ENCODE measurements around the gene GCNT1.
A peak's percentile ranks its signal among the peaks of the same experiment; 100 is the strongest.

GCNT1 gene

GRCh38 chr9:76456202-76456926, 2.6 kb upstream of the GCNT1 start:
- no peak overlapping the region for H3K4me3 ChIP-seq (ENCODE audit: low read length)
- TF ChIP-seq CTCF (conservative IDR thresholded peaks at IDR 0.05; ENCODE audit: low read length) = no peak
- DNase-seq (ENCODE audit: low read depth) = peak; percentile 31

DNA sequence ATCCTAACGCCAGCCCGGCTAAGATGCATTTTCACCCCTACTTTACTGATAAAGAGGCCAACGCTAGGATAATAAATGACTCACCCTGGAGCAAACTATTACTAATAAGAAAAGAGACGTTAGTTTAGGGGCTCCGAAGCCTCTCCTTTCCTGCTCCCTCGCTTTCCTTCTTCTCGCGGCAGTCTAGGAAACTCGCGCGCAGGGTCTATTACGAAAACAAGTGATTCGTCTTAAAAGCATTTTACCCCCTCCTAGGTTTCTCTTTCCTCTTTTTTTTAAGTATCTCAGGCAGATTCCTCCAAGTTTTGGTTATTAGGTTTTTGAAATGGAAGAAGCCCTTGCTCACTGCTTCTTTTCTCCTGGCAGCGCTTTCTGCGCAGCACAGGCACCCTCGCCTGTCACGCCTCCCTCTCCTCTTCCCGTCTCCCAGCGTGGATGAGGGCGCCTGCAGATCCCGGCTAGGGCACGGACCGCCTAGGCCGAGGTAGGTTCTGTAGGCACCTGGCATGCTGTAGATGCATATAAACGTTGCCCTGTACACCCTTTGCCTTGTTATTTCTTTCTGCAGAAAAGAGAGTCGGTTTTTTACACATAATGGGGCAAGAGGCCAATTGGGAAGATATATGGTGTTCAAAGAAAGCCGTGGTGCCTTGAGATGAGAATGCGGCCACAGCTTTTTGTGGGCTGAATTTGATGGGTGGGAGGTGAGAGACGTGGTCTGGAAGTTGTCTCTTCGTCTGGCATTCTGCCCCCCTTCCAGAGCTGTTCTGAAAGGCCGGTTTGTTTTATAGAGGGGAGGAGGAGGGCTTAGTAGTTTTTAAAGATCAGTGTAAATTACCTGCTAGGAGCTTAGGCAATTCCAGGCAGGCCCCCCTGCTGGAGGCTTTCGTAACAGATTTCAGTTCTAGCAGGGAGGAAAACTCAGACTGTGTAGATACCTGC, 983 bp downstream of the GCNT1 start:
- peak overlapping the region; percentile 93 for H3K4me3 ChIP-seq (ENCODE audit: low read length)
- peak; percentile 44 for TF ChIP-seq CTCF (conservative IDR thresholded peaks at IDR 0.05; ENCODE audit: low read length)
- peak; percentile 67 for DNase-seq (ENCODE audit: low read depth)

GRCh38 chr9:76462126-76462525, 3.1 kb downstream of the GCNT1 start:
- no peak for TF ChIP-seq CTCF (conservative IDR thresholded peaks at IDR 0.05; ENCODE audit: low read length)

DNA sequence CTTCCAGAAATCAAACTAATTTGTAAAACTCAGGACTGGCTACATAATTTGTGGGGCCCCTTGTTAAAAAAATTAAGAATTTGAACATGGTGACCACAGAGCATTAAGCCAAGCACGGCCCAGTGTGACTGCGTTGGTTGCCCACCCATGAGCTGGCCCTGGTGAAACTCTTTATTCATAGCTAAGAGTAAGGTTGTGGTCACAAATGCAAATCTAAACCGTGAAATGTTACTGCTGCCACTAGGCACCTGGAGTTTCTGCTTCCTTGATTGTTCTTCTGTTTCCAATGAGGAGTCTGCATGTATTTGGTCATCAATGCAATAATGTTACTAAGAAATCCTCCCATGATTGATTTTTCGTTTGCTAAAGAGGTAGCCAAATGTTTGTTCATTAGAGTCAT, 4.2 kb downstream of the GCNT1 start:
- TF ChIP-seq CTCF (conservative IDR thresholded peaks at IDR 0.05; ENCODE audit: low read length) = no peak
- H3K4me3 ChIP-seq (ENCODE audit: low read length) = no peak overlapping the region
- DNase-seq (ENCODE audit: low read depth) = no peak

More at GRCh38 chr9:76462126-76462525, 3.1 kb downstream of the GCNT1 start:
- no peak overlapping the region for H3K4me3 ChIP-seq (ENCODE audit: low read length)
- DNase-seq (ENCODE audit: low read depth) = no peak

- no peak overlapping the region for H3K4me3 ChIP-seq (ENCODE audit: low read length)
- peak; percentile 32 for DNase-seq (ENCODE audit: low read depth)
- TF ChIP-seq CTCF (conservative IDR thresholded peaks at IDR 0.05; ENCODE audit: low read length) = no peak
Observed at GRCh38 chr9:76464706-76465105, 5.7 kb downstream of the GCNT1 start.

DNA sequence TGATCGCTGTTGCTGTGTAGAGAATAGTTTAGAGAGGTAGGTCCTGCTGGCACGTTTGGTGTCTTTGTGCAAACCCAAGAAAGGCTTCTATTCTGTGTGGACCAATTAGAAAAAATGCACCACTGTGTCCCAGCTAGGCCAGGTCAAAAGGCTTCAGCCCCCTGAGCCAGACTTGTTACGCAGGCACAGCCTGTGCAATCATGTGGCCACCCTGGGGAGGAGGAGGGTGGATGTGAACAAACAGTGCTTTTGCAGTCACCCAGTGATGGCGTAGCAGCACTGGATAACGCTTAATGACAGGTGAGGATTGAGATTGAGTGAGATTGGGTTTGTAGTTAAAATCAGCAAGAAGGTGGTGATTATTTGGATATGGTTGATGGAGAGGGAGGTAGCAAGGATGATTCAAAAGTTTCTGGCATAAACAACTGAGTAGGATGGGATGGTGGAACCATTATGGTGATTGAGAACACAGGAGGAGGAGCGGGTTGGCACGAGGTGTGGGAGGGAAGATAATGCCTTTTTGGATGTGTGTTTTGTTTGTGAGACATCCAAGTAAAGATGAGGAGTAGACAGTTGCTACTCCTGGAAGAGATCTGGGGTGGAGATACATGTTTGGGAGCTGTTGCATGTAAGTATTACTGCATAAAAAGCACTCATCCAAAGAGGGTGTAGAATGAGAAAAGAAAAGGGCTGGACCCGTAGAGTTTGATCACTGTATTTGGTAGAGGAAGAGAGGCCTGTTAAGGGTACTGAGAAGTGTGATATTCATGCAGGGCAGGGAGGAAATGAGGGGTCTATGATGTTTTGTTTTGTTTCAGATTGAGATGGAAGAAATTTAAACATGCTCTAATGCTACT, 6.7 kb downstream of the GCNT1 start:
- no peak for TF ChIP-seq CTCF (conservative IDR thresholded peaks at IDR 0.05; ENCODE audit: low read length)
- no peak for DNase-seq (ENCODE audit: low read depth)
- H3K4me3 ChIP-seq (ENCODE audit: low read length) = no peak overlapping the region
